IPS-18c (cell line): ENCODE data around the gene PACS1.

ENCODE experiments used
- H3K4me3 ChIP-seq: 2 replicates; pipeline ENCODE4 v1.7.0; 2013; ENCODE audit warnings: low read depth, mild to moderate bottlenecking, low read length, moderate library complexity; ENCODE audit not compliant: insufficient read depth
- H3K9me3 ChIP-seq: one replicate; pipeline ENCODE4 v1.6.1; 2013; ENCODE audit warnings: mild to moderate bottlenecking, low read length, moderate library complexity; ENCODE audit not compliant: control insufficient read depth, insufficient read depth

PACS1 gene

GRCh38 chr11:66047541-66048365 is 22.3 kb upstream of the PACS1 start:
- H3K4me3 ChIP-seq: peak overlapping the region; percentile 75
- H3K9me3 ChIP-seq: peaks cover 3% of the 10 kb centered on the region

- H3K4me3 ChIP-seq: peak within 1 kb of the TSS; percentile 75
- peaks cover 3% of the 10 kb centered on the region for H3K9me3 ChIP-seq
These were observed 21.3 kb upstream of the PACS1 start, which contains the start of gene GAL3ST3 for GRCh38 chr11:66048547-66049323. TSS of gene GAL3ST3 (minus strand) at chr11:66049161. CDS start at chr11:66045415, 3,746 bp downstream.

GRCh38 chr11:66050581-66051231 is 19.4 kb upstream of the PACS1 start:
- H3K9me3 ChIP-seq: no peaks in the 10 kb centered on the region
- H3K4me3 ChIP-seq: 0 out of 2 replicates have a peak overlapping the region, but pooled peaks have one; percentile 16

GRCh38 chr11:66051371-66051765 is 18.7 kb upstream of the PACS1 start:
- no peaks in the 10 kb centered on the region for H3K9me3 ChIP-seq
- H3K4me3 ChIP-seq: peak overlapping the region; percentile 67

DNA sequence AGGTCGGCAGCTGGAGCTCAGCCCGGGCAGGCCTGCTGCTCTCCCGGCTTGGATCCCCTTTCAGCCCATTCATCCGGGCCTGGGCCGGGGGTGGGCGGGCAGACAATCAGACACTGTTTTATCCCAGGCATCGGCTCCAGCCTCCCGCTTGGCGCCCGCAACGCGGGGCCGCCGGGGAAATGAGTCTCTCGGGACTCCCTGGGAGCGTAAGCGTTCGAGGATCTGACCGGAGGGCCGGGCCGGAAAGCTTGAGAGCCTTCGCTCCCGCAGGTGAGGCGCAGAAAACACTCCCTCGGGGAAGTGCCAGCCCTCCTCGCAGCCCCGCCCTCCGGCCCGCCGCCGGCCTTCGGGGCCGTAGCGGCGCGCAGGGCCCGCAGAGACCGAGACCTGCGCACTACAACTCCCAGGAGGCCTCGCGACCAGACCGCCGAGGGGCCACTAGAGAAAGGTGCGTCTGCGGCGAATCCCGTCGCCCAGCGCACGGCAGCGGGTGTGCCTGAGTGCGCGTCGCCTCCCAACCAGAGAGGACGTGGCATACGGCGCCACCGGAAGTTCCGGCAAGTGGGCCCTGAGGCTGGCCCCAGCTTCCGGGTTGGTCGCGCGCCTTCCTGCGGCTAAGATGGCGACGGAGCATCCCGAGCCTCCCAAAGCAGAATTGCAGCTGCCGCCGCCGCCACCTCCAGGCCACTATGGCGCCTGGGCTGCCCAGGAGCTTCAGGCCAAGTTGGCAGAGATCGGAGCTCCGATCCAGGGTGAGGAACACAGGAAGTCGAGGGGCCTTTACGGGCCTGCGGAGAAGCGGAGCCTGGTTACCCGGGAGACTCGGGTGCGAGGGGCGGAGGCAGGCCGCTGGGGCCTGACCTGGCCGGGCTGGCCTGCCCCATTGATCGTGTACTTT is 18.1 kb upstream of the PACS1 start, which contains the start of gene SF3B2:
Gene SF3B2, plus strand, starts transcription at position 599 of the 898 bp plus-strand sequence. Its CDS starts 21 bp downstream, at position 620.
- Histone ChIP-seq H3K9me3 (no peaks in the 10 kb centered on the region), H3K4me3 (peak within 1 kb of the TSS; percentile 98)

DNA sequence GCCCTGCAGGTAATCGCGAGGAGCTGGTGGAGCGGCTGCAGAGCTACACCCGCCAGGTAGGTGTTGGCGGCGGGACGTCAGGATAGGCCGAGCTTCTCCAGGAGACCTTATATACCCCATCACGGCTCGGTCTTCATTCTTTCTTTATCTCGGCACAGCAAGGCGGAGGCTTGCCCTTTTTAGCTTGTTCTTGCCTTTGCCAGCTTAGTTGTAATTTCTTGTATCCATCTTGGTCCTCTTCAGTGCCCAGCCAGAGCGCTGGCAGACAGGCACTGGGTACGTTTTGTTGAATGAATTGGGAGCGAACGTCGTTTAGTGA is 17.4 kb upstream of the PACS1 start:
- Histone ChIP-seq H3K9me3 (no peaks in the 10 kb centered on the region), H3K4me3 (peak overlapping the region; percentile 98)

GRCh38 chr11:66055021-66055420 is 15.1 kb upstream of the PACS1 start:
- H3K9me3 ChIP-seq: no peaks in the 10 kb centered on the region
- no peak overlapping the region for H3K4me3 ChIP-seq

- no peak overlapping the region for H3K4me3 ChIP-seq
- H3K9me3 ChIP-seq: no peaks in the 10 kb centered on the region
These were observed 13.6 kb upstream of the PACS1 start for GRCh38 chr11:66056501-66056900.

DNA sequence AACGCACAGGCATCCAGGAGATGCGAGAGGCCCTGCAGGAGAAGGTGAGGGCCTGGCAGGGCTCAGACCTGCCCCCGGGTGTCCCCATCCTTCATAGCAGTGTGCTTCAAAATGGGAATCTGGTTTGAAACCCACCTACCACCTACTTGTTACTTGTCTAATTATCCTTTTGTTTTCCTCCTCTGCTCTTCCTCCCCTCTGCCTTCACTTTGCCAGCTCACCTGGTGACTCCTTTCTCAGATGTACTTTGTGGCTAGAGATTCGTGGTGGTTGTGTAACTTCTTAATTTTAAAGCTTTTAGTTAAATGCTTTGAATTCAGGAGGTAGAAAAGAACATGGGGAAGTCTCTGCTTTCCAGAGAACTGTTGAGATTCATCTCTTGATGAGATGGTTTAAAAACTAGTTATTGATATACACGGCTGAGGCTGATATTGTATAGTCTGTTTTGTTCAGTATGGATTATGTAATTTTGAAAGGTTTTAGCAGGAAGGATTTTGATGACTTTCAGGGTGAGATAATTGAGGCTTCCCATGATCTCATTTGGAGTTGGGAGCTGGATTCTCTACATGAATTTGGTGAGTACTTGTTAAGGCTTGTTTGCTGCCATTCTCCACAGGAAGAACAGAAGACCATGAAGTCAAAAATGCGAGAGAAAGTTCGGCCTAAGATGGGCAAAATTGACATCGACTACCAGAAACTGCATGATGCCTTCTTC is 9.9 kb upstream of the PACS1 start:
- Histone ChIP-seq H3K4me3 (no peak overlapping the region), H3K9me3 (peaks cover 3% of the 10 kb centered on the region)

DNA sequence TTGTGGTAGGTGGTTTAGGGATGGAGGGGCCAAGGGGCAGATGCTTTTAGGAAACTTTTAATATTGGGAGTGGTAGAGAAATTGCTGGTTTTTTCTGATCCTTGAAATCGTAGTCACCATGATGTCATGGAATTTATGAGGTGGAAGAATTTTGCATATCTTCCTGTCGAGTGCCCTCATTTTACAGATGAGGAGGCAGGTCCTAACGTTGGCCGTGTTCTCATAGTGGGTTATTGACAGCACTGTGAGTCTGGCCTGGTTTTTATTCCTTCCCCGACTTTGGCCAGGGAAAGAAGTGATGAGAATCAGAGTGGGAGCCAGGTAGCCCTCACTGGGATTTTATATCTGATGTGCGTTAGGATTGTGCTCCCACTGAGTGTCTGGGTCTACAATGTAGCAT is 8.8 kb upstream of the PACS1 start:
- peaks cover 3% of the 10 kb centered on the region for H3K9me3 ChIP-seq
- H3K4me3 ChIP-seq: no peak overlapping the region

GRCh38 chr11:66062408-66062807 is 7.7 kb upstream of the PACS1 start:
- Histone ChIP-seq H3K9me3 (peaks cover 3% of the 10 kb centered on the region), H3K4me3 (no peak overlapping the region)

GRCh38 chr11:66063900-66064299 is 6.2 kb upstream of the PACS1 start:
- no peak overlapping the region for H3K4me3 ChIP-seq
- H3K9me3 ChIP-seq: peaks cover 3% of the 10 kb centered on the region

DNA sequence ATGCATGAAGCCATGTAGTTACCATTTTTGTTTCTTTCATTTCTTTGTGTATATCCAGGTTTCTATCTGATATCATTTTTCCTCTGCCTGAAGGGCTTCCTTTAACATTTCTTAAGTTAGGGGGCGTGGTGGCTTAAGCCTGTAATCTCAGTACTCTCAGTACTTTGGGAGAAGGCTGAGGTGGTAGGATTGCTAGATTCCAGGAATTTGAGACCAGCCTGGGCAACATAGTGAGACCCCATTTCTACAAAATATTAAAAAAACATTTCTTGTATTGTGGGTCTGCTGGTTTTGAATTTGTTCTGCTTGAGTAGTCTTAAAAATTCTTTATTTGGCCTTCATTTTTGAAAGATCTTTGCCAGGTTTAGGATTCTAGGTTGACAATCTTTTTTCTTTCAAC is 5.5 kb upstream of the PACS1 start:
- Histone ChIP-seq H3K9me3 (peaks cover 3% of the 10 kb centered on the region), H3K4me3 (no peak overlapping the region)

DNA sequence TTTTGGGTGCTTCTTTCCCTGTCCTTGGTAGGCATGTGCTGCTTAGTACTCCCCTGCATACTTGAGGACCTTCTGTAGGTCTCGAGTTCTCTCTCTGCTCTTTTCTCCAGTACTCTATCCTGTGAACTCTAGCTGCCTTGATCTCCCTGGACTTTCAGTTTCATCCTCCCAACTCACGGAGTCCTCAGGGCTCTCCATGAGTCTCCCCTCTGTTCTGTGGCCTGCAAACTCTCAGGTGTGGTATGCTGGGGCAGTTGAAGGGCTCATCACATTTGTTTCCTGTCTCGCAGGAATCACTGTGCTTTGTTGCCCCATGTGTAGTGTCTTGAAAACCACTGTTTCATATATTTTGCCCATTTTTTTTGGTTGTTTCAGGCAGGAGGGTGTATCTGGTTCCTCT is 3.3 kb upstream of the PACS1 start:
- H3K4me3 ChIP-seq: no peak overlapping the region
- H3K9me3 ChIP-seq: peaks cover 3% of the 10 kb centered on the region

DNA sequence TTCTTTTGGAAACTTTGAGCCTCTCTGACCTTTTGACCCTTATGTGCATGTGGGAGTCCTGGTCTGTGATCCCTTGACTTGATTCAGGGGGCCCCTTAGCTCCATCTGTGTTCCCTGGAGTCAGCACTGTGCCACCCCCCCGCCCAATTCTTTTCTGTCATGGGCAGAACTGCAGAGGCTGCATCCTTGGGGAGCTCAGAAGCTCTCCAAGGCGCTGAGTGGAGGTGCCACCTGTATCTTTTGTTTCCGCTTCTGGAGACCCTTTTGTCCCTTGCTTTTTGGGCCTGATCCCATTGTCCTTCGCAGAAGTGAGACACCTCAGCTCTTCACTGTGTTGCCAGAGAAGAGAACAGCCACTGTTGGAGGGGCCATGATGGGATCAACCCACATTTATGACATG is 2.4 kb upstream of the PACS1 start:
- peaks cover 3% of the 10 kb centered on the region for H3K9me3 ChIP-seq
- H3K4me3 ChIP-seq: no peak overlapping the region

DNA sequence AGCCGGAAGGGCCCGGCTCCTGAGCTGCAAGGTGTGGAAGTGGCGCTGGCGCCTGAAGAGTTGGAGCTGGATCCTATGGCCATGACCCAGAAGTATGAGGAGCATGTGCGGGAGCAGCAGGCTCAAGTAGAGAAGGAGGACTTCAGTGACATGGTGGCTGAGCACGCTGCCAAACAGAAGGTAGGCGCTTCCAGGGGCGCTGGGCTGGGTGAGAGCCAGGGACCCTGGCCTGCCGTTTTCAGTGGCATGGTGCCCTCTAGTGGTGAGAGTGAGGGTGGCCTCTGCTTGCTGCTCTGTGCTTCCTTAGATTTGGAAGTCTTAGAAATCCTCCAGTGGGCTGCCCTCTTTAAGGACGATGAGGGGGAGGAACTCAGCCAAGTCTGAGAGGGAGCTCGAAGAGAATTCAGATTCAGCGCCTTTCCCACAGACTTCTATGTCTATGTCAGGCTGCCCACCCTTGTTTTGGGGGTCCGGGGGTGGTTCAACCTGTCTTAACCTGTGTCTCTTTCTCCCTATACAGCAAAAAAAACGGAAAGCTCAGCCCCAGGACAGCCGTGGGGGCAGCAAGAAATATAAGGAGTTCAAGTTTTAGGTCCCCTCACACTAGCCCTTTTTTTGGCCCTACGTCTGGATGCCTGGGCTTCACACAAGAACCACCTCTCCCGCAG is 1.8 kb upstream of the PACS1 start:
- Histone ChIP-seq H3K9me3 (peaks cover 3% of the 10 kb centered on the region), H3K4me3 (no peak overlapping the region)
